G401.6 (cell line): ENCODE measurements around the gene RHBDF2.

Source experiments
- FAIRE-seq: peaks from 2 replicates; lab custom pipeline; 2012; peaks lifted over from hg19 to GRCh38; lab: Jason Lieb, UNC

Gene RHBDF2

DNA sequence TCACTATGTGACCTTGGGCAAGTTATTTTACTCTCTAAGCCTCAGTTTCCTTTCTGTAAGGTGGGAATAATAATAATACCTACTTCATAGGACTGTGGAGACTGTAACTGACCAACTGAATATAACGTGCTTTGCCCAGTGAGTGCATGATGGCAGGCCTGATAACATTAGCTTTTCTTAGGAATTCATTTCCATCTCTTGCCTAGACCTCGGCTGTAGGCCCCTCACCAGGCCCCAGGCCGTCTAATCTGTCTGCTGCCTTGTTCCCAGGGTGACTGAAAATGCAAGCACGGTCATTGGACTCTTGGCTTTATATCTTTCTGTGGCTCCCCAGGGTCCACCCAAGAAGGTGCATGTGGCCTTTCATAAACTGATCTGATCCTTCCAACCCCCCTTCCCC lies 41.5 kb downstream of the RHBDF2 start:
- FAIRE-seq, result no peak

GRCh38 chr17:76458580-76459490 lies 42.4 kb downstream of the RHBDF2 start:
- FAIRE-seq, result no peak

- no peak for FAIRE-seq
These were observed 47.8 kb downstream of the RHBDF2 start for GRCh38 chr17:76453431-76453743.

DNA sequence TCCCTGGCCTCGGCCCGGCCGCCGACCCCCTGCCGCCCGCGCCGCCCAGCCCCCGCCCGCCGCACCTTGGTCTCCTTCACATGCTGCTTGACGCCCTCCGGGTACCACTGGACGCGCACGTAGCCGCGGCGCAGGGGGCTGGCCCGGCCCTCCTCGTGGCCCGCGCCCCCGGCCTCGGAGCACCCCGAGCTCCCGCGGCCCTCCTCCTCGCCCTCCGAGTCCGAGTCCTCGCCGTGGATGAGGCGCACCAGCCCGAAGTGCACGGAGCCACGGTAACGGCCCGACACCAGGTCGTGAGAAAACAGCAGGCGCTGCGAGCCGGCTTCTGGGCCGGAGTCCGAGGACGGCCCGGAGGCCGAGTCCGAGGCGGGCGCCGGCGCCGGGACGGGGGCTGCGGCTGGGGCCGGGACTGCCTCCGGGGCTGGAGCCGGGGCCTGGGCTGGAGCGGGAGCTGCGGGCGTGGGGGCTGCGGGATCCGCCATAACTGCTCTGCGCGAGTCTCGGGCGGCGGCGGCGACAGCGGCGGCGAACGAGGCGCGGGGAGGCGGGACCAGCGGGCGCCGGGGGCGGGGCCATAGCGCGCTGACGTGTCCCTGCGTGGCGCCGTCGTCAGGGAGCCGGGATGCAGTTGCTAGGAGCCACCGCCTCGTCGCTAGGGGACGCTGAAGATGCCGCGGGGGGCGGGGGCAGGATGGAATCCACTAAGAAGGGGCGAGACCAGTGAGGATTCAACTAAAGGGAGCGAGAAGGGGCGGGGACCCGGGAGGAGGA lies 48.4 kb downstream of the RHBDF2 start, which contains the start of gene UBE2O:
TSS of gene UBE2O (minus strand) at position 493 of the 771 bp plus-strand sequence. CDS start at position 482, 11 bp downstream.
- no peak for FAIRE-seq

DNA sequence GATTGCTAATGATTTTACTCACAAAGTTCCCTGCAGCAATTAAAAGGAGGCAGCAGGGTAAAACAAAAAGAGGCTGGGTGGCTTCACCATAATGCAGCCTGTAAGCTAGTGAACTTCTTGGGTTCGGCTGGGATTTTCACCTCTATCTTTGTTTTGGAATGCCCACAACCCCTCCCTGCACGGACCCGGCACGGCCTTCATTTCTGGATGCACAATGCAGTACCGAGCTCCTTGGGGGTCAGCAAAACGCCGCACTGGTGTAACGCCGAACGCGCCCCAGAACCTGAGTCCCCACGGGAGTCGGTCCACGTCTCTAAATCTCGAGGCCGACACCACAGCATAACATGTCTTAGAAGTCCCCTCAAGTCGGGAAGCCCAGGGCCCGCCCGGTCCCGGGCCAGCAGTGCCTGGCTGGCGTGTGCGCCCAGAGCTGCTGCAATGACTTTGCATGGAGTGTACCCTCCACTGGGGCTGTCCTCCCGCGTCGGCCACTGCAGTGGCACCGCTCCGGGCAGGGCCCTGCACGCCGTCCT lies 49.0 kb downstream of the RHBDF2 start:
- no peak for FAIRE-seq

DNA sequence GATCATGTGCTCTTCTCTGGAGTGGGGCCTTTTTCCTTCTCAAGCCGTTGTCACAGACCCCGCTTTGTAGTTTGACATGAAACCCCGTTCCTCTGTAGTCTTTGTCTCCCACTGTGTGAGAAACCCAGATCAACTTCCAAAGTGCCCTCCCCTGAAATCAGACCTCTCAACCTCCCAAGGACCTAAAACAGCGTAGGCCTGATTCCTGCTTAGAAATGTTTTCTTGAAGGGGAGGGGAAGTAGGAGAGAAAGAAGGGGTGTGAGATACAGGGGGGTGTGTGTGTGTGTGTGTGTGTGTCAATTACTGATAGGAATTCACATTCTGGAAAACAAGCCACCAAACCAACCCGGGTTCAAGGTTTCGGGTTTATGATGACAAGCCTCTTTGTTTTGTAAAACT lies 49.7 kb downstream of the RHBDF2 start:
- FAIRE-seq, result no peak

DNA sequence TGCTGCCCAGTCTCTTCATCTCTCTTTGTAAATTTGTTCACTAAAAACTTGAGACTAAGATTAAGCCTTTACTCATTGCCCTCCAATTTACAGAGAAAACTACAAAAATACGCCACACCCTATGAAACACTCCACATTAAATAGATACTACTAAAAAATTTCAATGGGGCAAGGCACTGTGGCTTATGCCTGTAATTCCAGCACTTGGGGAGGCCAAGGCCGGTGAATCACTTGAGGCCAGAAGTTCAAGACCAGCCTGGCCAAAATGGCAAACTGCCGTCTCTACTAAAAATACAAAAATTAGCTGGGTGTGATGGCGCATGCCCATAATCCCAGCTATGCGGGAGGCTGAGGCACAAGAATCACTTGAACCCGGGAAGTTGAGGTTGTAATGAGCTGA lies 52.1 kb downstream of the RHBDF2 start:
- no peak for FAIRE-seq

DNA sequence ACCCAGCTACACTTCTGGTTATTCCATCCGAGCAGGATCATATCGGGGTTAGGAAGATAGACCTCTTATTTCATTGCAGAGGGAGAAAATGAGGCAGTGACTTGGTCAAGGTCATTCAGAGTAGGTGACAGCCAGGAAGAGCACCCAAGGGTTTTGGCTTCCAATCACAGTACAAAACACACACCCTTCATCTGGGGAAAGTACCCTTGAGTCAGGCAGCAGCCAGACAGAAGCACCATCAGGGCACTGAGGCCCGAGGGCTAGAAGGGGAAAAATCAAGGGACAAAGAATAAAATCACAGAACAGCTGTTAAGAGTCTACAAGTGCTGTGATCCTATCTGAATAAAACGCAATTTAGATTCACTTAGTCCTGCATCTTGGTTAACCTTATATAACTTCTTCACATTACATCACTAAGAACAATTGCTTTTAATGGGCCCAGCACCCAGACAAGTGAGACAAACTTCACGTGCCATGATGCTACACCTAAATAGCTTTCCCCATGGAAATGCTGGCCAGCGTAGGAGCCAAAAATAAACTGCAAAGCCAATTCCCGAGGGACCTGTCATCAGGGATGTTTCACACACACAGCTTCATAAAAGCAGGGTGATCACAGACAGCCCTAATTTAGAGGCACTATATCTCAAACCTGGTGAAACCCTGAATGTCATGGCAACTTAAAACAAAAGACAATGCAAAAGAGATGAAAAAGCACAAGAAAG lies 53.1 kb downstream of the RHBDF2 start:
- FAIRE-seq, result no peak

GRCh38 chr17:76446449-76447231 lies 54.6 kb downstream of the RHBDF2 start:
- FAIRE-seq, result no peak

- FAIRE-seq, result no peak
These were observed 55.4 kb downstream of the RHBDF2 start for GRCh38 chr17:76445697-76446448.

- FAIRE-seq, result no peak
These were observed 56.5 kb downstream of the RHBDF2 start for GRCh38 chr17:76444518-76445311.

DNA sequence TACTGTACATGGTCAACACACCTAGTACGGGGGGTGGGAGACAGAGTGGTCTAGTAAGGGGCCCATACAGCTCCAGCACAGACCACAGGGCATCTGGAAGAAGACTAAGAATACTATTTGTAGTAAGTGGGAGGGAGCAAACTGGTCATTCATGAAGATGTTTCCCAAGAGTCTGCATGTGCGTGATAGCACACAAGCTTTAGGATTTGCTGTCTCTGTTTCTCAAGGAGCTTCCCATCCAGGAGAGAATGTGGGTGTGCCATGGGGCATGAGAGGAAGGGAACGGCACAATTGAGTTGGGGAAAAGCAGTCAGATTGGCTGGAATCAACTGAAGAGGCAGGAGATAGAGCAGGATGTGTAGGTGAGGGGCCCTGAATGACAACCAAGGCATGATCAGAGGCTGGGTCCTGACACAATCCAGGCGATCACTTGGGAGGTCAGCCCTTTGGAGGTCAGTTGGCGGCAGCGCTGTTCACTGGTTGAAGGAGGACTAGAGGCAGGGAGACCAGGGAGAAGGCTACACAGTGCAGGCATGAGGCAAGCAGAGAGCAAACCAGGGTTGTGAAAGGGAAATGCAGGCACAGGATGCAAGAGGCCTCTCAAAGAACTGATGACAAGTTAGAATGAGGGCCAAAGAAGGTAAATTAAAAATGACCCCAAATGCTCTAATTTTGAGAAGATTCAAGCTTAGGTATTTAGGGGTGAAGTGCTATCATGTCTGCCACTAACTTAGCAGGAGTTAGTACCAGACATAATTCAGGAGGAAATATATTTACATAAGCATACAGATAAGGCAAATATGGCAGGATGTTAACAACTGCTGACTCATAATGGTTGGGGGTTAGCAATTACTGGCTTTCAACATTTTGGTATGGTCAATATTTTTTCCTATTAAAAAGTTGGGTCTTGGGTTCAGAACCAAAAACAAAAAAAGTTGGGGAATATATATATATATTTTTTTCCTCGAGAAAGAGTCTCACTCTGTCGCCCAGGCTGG lies 58.6 kb downstream of the RHBDF2 start:
- no peak for FAIRE-seq

DNA sequence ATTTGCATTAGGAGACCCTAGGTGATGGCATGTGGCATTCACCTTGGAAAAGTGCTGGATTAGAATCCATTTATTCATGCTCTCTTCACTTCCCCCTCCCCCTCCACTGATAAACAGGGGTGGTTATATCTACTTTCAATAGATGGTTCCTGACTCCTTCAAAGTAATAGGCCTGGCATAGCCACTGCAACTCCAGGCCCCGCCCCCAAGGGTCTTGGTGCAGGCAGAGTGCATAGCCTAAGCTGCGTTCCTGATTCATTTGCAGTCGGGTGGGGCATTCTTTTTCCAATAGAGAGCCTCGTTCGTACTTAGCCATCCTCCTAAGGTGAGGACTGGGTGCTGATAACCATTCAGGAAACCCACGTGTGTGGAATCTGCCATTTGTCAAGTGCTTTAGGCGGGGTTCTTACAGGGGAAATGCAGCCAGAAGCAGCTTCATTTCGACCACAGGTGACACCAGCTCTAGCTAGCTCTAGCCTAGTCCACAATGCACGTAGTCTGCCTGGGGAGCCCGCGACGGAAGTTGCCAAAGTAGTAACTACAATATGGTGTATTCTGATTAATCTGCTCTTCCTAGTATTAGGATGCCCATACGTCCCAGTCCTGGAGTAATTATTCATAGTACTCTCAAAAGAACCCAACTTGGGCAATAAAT lies 59.4 kb downstream of the RHBDF2 start:
- no peak for FAIRE-seq

GRCh38 chr17:76440751-76441362 lies 60.4 kb downstream of the RHBDF2 start:
- FAIRE-seq, result no peak

DNA sequence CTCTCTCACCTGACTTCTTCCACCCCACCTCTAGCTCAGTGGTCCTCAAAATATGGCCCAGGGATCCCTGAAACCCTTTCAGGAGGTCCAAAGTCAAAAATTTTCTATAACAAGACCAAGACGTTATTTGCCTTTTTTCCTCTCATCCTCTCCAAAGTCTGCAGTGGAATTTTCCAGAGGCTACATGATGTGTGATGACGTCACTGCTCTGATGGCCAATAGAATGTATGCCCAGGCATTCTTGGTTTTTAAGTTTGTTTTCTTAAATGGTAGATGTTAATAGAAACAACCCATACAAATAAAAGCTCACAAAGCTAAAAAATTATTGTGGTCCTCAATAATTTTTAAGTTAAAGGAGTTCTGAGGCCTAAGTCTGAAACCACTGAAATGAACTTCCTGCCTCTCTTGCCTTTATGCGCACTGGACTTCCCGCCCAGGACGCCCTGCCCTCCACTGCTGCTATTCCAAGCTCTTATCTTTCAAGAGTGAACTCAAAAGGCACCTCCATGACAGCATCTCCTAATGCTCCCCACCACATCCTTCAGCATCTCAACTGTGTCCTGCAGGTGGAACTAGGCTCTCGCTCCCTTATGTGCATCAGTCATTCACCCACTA lies 61.8 kb downstream of the RHBDF2 start:
- no peak for FAIRE-seq

DNA sequence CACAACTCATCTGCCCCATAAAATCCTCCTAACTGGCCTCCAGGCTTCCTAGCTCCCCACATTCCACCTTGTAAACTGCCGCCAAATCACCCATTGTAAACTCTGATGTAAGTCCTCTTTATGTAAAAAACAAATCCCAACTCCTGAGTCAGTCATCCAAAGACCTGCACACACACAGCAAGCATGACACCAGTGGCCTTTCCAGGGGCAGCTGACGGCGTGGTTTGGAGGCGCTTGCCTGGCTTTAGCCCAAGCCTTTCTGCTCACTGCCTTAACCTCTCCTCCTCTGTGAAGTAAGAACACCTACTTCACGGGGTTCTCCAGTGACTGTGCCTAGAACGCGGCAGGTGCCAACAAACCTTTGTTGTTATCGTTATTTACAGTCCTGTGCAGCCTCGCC lies 62.3 kb downstream of the RHBDF2 start:
- no peak for FAIRE-seq
